GM23338 (cell line): ENCODE results near the gene CES3. TPM values are rescaled to one million over a fixed set of nuclear protein-coding genes. Genes with fewer than 3 reads are reported as not detected.

Experiments
- ATAC-seq: fragments of 200-7000 bp; cut with Tn5 transposase; 3 replicates; pipeline ENCODE4 v1.9.1; 2020
- DNase-seq: peaks from one replicate; pipeline ENCODE4 v3.0.0-alpha.2; 2015; ENCODE audit warnings: low spot score
- H2AFZ ChIP-seq: fragments of 200-600 bp; sonication (generic); 2 replicates; pipeline ENCODE4 v1.8.0; 2016; ENCODE audit warnings: antibody characterized with exemption, mild to moderate bottlenecking, moderate library complexity
- H3F3A ChIP-seq: fragments of 200-600 bp; sonication (generic); replicated peaks from 2 replicates; pipeline ENCODE4 v1.8.0; 2017; ENCODE audit warnings: antibody characterized with exemption, mixed run types, low read depth
- H3K27ac ChIP-seq: fragments of 200-600 bp; sonication (generic); 2 replicates; pipeline ENCODE4 v1.6.1; 2016; ENCODE audit warnings: low read depth
- H3K27me3 ChIP-seq: fragments of 200-600 bp; sonication (generic); 2 replicates; pipeline ENCODE4 v1.8.0; 2016; ENCODE audit warnings: mild to moderate bottlenecking, mixed run types, moderate library complexity; ENCODE audit not compliant: insufficient read depth
- H3K36me3 ChIP-seq: fragments of 200-600 bp; sonication (generic); 2 replicates; pipeline ENCODE4 v1.8.0; 2016; ENCODE audit warnings: mild to moderate bottlenecking; ENCODE audit not compliant: insufficient read depth
- H3K4me1 ChIP-seq: fragments of 200-600 bp; sonication (generic); 2 replicates; pipeline ENCODE4 v1.8.0; 2016; ENCODE audit warnings: mild to moderate bottlenecking, moderate library complexity; ENCODE audit not compliant: insufficient read depth
- H3K4me2 ChIP-seq: fragments of 200-600 bp; sonication (generic); 2 replicates; pipeline ENCODE4 v1.7.1; 2017; ENCODE audit warnings: mixed run types
- H3K4me3 ChIP-seq: fragments of 200-600 bp; sonication (generic); 2 replicates; pipeline ENCODE4 v1.6.1; 2016; ENCODE audit warnings: mixed run types
- H3K79me2 ChIP-seq: fragments of 200-600 bp; sonication (generic); replicated peaks from 2 replicates; pipeline ENCODE4 v1.8.0; 2017; ENCODE audit warnings: mild to moderate bottlenecking; ENCODE audit not compliant: insufficient read depth
- H3K9me2 ChIP-seq: fragments of 200-600 bp; sonication (generic); 2 replicates; pipeline ENCODE4 v1.8.0; 2017; ENCODE audit not compliant: insufficient read depth
- H4K20me1 ChIP-seq: fragments of 200-600 bp; sonication (generic); replicated peaks from 2 replicates; pipeline ENCODE4 v1.8.0; 2017; ENCODE audit warnings: mild to moderate bottlenecking; ENCODE audit not compliant: insufficient read depth
- H3K27ac Mint-ChIP-seq: 2 replicates; pipeline ENCODE4 v1.8.0; 2020; ENCODE audit warnings: inconsistent platforms, mild to moderate bottlenecking, moderate library complexity, mixed read lengths
- H3K27me3 Mint-ChIP-seq: 3 replicates; pipeline ENCODE4 v1.8.0; 2022; ENCODE audit warnings: low read depth, mild to moderate bottlenecking, moderate library complexity, mixed read lengths, inconsistent platforms; ENCODE audit not compliant: insufficient read depth, poor library complexity
- H3K36me3 Mint-ChIP-seq: 3 replicates; pipeline ENCODE4 v1.8.0; 2021; ENCODE audit warnings: low read depth, mild to moderate bottlenecking, inconsistent platforms, moderate library complexity, mixed read lengths
- H3K4me1 Mint-ChIP-seq: 3 replicates; pipeline ENCODE4 v1.8.0; 2020; ENCODE audit warnings: mild to moderate bottlenecking, inconsistent platforms, mixed read lengths
- H3K4me3 Mint-ChIP-seq: 3 replicates; pipeline ENCODE4 v1.8.0; 2021; ENCODE audit warnings: moderate library complexity, mild to moderate bottlenecking, inconsistent platforms, mixed read lengths
- H3K9me3 Mint-ChIP-seq: 3 replicates; pipeline ENCODE4 v1.8.0; 2020; ENCODE audit warnings: moderate library complexity, mild to moderate bottlenecking, inconsistent platforms, mixed read lengths
- CREB1 ChIP-seq: fragments of 250-450 bp; sonication (Bioruptor Pico); IDR thresholded peaks from 2 replicates; pipeline ENCODE4 v1.5.0; 2020; ENCODE audit warnings: low read depth, mild to moderate bottlenecking, moderate library complexity
- EZH2 ChIP-seq: fragments of 200-600 bp; sonication (generic); IDR thresholded peaks from one replicate; pipeline ENCODE4 v1.8.0; 2017; ENCODE audit warnings: antibody characterized with exemption, mild to moderate bottlenecking, low read depth; ENCODE audit not compliant: unreplicated experiment
- POLR2AphosphoS5 ChIP-seq: IDR thresholded peaks from 2 replicates; pipeline ENCODE4 v1.6.1; 2016; ENCODE audit warnings: antibody characterized with exemption, low read depth
- STAT1 ChIP-seq: IDR thresholded peaks from one replicate; pipeline ENCODE4 v1.6.1; 2016; ENCODE audit warnings: antibody characterized with exemption; ENCODE audit not compliant: unreplicated experiment
- long read RNA-seq: library from polyadenylated mRNA; unstranded; transcript quantifications from one replicate; pipeline ENCODE4 v2.0.0, GENCODE V29; 2020; ENCODE audit not compliant: unreplicated experiment
- polyA plus RNA-seq: library from polyadenylated mRNA; unstranded; fragments of >200 nt; fragmentation: Nextera tagmentation; extraction: Ambion mirVana; gene quantifications from 2 replicates; pipeline ENCODE4 v1.2.1, GENCODE V29; 2016
- total RNA-seq: library from RNA; depleted of rRNA; stranded (reverse); fragments of >200 nt; shearing (Covaris generic); gene quantifications from 2 replicates; pipeline ENCODE4 v1.2.3, GENCODE V29; 2014; rRNA removed
- TF ChIP-seq, protein P1 (sequence below): IDR thresholded peaks from one replicate; pipeline ENCODE4 v1.6.1; 2018; ENCODE audit warnings: antibody characterized with exemption; ENCODE audit not compliant: unreplicated experiment
- TF ChIP-seq, protein P2 (sequence below): IDR thresholded peaks from 2 replicates; pipeline ENCODE4 v1.6.1; 2016; ENCODE audit warnings: antibody characterized with exemption
- TF ChIP-seq, protein P3 (sequence below), 2 experiments: fragments of 200-600 bp in 1 of 2; sonication (generic) in 1 of 2; conservative IDR thresholded peaks; 2 replicates each; pipeline versions ENCODE4 v1.5.1 to v1.6.1; 2016 to 2017; ENCODE audit warnings: antibody characterized with exemption in 2 of 2, low read depth in 2 of 2, mild to moderate bottlenecking in 2 of 2, moderate library complexity in 1 of 2

CES3 gene, protein sequence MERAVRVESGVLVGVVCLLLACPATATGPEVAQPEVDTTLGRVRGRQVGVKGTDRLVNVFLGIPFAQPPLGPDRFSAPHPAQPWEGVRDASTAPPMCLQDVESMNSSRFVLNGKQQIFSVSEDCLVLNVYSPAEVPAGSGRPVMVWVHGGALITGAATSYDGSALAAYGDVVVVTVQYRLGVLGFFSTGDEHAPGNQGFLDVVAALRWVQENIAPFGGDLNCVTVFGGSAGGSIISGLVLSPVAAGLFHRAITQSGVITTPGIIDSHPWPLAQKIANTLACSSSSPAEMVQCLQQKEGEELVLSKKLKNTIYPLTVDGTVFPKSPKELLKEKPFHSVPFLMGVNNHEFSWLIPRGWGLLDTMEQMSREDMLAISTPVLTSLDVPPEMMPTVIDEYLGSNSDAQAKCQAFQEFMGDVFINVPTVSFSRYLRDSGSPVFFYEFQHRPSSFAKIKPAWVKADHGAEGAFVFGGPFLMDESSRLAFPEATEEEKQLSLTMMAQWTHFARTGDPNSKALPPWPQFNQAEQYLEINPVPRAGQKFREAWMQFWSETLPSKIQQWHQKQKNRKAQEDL
- total RNA-seq, result 0.66 and 1.0 TPM in 2 replicates
- polyA plus RNA-seq, result 0.55 and 0.92 TPM in 2 replicates
- long read RNA-seq, partial matches to known transcripts, result 0 of 1 reads
- long read RNA-seq, other reads (novel, unspliced or antisense), result 1 of 1 reads

DNA sequence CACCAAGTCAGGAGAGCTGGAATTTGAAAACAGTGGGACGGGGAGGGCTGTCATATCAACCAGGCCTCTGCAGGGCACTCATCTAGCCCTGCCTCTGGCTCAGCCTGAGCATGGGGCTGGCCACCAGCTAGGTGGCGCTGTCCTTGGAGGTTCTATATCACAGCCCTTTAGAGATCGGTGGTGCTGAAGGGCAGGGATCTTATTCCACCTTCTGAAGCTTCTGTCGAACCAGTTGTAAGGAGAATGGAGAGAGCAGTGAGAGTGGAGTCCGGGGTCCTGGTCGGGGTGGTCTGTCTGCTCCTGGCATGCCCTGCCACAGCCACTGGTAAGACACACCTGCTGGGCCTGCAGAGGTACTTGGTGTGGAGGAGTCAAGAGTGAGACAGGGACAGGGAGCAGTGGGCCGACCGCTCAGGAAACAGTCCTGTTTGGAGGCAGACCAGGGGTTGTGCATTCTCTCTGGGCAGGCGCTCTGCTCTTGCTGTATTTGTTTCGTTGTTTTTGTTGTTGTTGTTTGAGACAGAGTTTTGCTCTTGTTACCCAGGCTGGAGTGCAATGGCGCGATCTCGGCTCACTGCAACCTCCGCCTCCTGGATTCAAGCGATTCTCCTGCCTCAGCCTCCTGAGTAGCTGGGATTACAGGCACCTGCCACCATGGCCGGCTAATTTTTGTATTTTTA is at the start of gene CES3:
Gene CES3 (plus strand): TSS at position 202 of the 680 bp plus-strand sequence. CDS start 42 bp downstream, at position 244.
- Histone ChIP-seq H3F3A (no peaks in the 10 kb centered on the region), H3K27me3 (no peaks in the 10 kb centered on the region), H3K27ac (no peak within 1 kb of the TSS), H2AFZ (peak within 1 kb of the TSS; percentile 96), H4K20me1 (no peaks in the 10 kb centered on the region; the same call in 1 of the 2 replicates), H3K79me2 (no peaks in the 10 kb centered on the region), H3K4me2 (peak within 1 kb of the TSS; percentile 64), H3K4me3 (no peak within 1 kb of the TSS), H3K4me1 (no peaks in the 10 kb centered on the region), H3K9me2 (no peaks in the 10 kb centered on the region), H3K36me3 (no peaks in the 10 kb centered on the region)
- H3K9me3 Mint-ChIP-seq, result peaks cover 4% of the 10 kb centered on the region; the same call in 2 of the 3 replicates
- ATAC-seq (peak; percentile 100), DNase-seq (peak; percentile 95)
- TF ChIP-seq, protein P1, sequence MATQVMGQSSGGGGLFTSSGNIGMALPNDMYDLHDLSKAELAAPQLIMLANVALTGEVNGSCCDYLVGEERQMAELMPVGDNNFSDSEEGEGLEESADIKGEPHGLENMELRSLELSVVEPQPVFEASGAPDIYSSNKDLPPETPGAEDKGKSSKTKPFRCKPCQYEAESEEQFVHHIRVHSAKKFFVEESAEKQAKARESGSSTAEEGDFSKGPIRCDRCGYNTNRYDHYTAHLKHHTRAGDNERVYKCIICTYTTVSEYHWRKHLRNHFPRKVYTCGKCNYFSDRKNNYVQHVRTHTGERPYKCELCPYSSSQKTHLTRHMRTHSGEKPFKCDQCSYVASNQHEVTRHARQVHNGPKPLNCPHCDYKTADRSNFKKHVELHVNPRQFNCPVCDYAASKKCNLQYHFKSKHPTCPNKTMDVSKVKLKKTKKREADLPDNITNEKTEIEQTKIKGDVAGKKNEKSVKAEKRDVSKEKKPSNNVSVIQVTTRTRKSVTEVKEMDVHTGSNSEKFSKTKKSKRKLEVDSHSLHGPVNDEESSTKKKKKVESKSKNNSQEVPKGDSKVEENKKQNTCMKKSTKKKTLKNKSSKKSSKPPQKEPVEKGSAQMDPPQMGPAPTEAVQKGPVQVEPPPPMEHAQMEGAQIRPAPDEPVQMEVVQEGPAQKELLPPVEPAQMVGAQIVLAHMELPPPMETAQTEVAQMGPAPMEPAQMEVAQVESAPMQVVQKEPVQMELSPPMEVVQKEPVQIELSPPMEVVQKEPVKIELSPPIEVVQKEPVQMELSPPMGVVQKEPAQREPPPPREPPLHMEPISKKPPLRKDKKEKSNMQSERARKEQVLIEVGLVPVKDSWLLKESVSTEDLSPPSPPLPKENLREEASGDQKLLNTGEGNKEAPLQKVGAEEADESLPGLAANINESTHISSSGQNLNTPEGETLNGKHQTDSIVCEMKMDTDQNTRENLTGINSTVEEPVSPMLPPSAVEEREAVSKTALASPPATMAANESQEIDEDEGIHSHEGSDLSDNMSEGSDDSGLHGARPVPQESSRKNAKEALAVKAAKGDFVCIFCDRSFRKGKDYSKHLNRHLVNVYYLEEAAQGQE, result no peak
- TF ChIP-seq STAT1 (no peak), POLR2AphosphoS5 (0 out of 2 replicates have a peak, but pooled peaks have one; percentile 36), CREB1 (CRISPR knock-in tag) (no peak), EZH2 (no peak)
- TF ChIP-seq, protein P2, sequence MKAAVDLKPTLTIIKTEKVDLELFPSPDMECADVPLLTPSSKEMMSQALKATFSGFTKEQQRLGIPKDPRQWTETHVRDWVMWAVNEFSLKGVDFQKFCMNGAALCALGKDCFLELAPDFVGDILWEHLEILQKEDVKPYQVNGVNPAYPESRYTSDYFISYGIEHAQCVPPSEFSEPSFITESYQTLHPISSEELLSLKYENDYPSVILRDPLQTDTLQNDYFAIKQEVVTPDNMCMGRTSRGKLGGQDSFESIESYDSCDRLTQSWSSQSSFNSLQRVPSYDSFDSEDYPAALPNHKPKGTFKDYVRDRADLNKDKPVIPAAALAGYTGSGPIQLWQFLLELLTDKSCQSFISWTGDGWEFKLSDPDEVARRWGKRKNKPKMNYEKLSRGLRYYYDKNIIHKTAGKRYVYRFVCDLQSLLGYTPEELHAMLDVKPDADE, result no peak
- TF ChIP-seq, protein P3, sequence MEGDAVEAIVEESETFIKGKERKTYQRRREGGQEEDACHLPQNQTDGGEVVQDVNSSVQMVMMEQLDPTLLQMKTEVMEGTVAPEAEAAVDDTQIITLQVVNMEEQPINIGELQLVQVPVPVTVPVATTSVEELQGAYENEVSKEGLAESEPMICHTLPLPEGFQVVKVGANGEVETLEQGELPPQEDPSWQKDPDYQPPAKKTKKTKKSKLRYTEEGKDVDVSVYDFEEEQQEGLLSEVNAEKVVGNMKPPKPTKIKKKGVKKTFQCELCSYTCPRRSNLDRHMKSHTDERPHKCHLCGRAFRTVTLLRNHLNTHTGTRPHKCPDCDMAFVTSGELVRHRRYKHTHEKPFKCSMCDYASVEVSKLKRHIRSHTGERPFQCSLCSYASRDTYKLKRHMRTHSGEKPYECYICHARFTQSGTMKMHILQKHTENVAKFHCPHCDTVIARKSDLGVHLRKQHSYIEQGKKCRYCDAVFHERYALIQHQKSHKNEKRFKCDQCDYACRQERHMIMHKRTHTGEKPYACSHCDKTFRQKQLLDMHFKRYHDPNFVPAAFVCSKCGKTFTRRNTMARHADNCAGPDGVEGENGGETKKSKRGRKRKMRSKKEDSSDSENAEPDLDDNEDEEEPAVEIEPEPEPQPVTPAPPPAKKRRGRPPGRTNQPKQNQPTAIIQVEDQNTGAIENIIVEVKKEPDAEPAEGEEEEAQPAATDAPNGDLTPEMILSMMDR (conservative IDR thresholded peaks at IDR 0.05; ENCODE audit: low read depth in 2 of 2), result peak; percentile 93 to 97
- H3K4me1 Mint-ChIP-seq, result peaks cover 10% of the 10 kb centered on the region
- peaks cover 8% of the 10 kb centered on the region for H3K27me3 Mint-ChIP-seq
- no peak within 1 kb of the TSS for H3K27ac Mint-ChIP-seq
- H3K4me3 Mint-ChIP-seq, result peak within 1 kb of the TSS; percentile 81
- H3K36me3 Mint-ChIP-seq, result no peaks in the 10 kb centered on the region
